CD1c-positive myeloid dendritic cell (primary cell): ENCODE data around the gene OSBPL3.
"Not testable (repeated sequence)": the region's sequence is repeated elsewhere in the genome, so short reads cannot be mapped to it uniquely, and the experiment has no call there.

Experiments used
- DNase-seq: peaks from one replicate; pipeline ENCODE4 v3.0.0-alpha.2; 2016; ENCODE audit errors: extremely low spot score

The OSBPL3 gene, protein sequence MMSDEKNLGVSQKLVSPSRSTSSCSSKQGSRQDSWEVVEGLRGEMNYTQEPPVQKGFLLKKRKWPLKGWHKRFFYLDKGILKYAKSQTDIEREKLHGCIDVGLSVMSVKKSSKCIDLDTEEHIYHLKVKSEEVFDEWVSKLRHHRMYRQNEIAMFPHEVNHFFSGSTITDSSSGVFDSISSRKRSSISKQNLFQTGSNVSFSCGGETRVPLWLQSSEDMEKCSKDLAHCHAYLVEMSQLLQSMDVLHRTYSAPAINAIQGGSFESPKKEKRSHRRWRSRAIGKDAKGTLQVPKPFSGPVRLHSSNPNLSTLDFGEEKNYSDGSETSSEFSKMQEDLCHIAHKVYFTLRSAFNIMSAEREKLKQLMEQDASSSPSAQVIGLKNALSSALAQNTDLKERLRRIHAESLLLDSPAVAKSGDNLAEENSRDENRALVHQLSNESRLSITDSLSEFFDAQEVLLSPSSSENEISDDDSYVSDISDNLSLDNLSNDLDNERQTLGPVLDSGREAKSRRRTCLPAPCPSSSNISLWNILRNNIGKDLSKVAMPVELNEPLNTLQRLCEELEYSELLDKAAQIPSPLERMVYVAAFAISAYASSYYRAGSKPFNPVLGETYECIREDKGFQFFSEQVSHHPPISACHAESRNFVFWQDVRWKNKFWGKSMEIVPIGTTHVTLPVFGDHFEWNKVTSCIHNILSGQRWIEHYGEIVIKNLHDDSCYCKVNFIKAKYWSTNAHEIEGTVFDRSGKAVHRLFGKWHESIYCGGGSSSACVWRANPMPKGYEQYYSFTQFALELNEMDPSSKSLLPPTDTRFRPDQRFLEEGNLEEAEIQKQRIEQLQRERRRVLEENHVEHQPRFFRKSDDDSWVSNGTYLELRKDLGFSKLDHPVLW

DNA sequence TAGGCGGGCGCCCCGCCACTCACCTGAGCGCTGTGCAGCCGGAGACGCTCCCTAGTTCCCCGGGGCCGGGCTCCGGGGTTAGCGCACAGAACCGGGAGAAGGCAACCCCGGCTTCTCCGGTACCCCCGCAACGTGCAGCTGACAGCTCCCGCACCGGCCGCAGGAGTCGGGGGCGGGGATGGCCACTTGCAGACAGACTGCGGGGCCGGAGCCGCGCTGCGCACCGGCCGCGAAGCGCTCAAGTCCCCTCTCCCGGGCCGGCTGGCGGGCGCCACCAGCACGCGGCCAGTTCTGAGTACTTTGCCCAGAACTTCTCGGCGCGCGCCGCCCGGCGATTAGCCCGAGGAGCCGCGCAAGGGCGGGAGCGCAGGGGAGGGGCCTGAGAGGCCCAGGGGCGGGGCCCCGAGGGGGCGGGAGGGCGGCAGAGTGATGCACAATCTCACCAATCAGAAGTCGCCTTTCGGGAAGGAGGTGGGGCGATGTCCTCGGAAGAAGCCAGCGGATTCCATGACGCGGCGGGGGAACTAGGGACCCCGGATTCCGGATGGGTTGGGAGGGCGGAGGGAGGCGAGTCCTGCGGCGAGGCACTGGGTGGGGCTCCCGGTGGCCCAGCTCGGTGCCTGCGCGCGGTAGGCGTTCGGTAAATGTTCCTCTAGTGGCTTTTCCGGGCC, at the start of gene OSBPL3:
Gene OSBPL3, minus strand, starts transcription at position 316 of the 671 bp plus-strand sequence. CDS start 87,706 bp downstream, outside the sequence.
- peak; percentile 99 for DNase-seq

- no peak for DNase-seq
Observed at GRCh38 chr7:25029075-25029474, 49.1 kb upstream of the OSBPL3 start.

- peak; percentile 21 for DNase-seq
Observed at GRCh38 chr7:25028370-25029021, 48.5 kb upstream of the OSBPL3 start.

GRCh38 chr7:25026156-25026555, 46.2 kb upstream of the OSBPL3 start:
- no peak for DNase-seq

DNA sequence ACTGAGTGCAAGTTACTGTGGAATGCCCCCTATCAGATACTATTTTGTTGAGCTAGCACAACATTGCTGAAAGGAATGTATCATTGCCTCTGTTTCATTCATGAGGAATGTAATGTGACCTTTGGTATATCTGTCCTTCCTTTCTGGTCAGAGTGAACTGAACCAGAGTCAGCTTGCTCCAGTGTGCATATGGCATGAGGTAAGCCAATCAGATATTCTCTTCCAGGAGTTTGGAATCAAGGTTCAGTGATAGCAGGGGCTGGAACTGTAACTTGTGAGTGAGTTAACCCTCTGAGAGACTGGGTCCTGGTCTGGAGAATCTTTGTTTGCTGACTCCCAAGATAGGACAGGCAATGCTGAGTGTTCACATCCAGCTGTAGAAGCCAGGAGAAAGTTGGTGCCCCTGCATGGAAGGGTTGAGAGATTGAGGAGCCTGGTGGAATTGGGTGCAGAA, 45.3 kb upstream of the OSBPL3 start:
- no peak for DNase-seq

DNA sequence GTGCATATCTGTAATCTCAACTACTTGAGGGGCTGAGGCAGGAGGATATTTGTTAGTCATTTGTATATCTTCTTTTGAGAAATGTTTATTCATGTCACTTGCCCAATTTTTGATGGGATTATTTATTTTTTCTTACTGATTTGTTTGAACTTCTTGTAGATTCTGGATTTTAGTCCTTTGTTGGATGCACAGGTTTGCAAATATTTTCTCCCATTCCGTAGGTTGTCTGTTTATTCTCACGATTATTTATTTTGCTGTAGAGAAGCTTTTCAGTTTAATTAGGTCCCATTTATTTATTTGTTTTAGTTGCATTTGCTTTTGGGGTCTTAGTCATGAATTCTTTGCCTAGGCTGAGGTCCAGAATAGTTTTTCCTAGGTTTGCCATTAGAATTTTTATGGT, 44.1 kb upstream of the OSBPL3 start:
- DNase-seq, result no peak

GRCh38 chr7:25017671-25018070, 37.7 kb upstream of the OSBPL3 start:
- not testable (repeated sequence) for DNase-seq

GRCh38 chr7:25014756-25015155, 34.8 kb upstream of the OSBPL3 start:
- no peak for DNase-seq

DNA sequence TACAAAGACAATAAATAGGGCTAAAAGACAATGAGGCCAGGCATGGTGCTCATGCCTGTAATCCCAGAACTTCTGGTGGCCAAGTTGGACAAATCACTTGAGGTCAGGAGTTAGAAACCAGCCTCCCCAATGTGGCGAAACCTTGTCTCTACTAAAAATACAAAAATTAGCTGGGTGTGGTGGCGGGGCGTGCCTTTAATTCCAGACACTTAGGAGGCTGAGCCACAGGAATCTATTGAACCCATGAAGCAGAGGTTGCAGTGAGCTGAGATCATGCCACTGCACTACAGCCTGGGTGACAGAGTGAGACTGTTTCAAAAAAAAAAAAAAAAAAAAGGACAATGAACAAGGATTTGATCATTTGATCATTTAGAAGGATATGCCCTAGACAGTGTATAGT, 32.7 kb upstream of the OSBPL3 start:
- DNase-seq, result not testable (repeated sequence)

GRCh38 chr7:25012254-25012653, 32.3 kb upstream of the OSBPL3 start:
- no peak for DNase-seq

DNA sequence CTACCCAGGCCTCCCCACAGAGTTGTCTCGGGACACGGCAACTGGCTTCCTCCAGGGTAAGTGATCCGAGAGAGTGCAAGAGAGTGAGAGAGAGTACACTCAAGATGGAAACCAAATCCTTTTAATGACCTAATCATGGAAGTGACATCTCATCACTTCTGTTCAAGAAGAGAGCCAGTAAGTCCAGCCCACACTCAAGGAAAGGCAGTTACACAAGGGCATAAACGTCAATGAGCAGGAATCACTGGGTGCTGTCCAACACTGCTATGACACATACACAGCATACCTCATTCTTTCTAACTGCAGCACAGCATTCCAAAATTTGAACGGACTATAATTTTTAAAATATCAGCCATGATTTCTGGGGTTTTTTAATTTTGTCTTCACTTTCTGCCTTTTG, 29.3 kb upstream of the OSBPL3 start:
- DNase-seq, result no peak

GRCh38 chr7:25007668-25008067, 27.7 kb upstream of the OSBPL3 start:
- DNase-seq, result no peak

DNA sequence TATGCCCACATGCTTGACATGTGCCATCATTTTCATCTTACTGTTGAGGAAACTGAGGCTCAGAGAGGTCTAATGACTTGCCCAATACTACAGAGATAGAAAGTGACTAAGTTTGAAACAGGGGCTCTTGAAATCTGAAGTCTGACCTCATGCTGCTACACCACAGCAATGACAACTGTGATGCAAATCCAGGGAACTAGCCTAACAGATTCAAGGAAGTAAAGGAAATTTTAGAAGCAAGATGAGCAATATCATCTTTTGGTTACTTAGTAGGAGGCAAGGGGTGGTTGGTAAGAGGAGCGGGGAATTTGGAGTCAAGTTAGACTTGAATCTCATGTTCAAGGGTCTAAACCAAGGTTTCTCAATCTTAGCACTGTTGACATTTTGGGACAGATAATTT, 26.3 kb upstream of the OSBPL3 start:
- DNase-seq, result no peak

GRCh38 chr7:25005658-25006057, 25.7 kb upstream of the OSBPL3 start:
- no peak for DNase-seq

- DNase-seq, result no peak
Observed at GRCh38 chr7:25002786-25003185, 22.8 kb upstream of the OSBPL3 start.

DNA sequence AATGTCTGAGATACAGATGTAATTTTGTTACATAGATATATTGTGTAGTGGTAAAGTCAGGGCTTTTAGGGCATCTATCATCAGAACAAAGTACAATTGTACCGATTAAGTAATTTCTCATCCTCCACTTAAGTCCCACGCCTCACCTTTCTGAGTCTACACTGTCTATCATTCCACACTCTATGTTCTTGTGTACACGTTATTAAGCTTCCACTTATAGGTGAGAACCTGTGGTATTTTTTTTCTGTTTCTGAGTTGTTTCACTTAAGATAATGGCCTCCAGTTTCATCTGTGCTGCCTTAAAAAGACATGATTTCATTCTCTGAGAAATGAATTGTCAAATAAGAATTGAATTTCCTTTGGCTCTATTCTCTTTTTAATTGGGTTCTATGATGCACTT, 15.5 kb upstream of the OSBPL3 start:
- no peak for DNase-seq

- DNase-seq, result no peak
Observed at GRCh38 chr7:24992314-24992713, 12.3 kb upstream of the OSBPL3 start.

DNA sequence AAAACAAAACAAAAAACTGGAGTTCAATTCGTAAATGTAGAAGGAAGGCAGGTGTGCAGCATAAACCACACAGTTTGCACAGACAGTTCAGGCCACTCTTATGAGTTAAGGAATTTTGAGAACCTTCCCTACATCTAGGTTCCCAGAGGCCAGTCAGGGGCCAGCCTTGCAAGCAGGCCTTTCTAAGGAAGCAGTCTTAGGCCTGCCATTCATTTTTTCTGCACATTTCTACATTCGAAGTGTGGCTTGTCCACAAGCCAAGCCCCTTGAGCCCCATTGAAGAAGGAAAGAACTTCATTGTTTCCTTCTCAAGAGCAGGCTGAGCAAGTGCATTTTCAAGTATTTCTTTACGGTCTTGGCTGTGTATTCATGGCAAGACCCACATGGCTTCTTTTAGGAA, 11.4 kb upstream of the OSBPL3 start:
- DNase-seq, result no peak

DNA sequence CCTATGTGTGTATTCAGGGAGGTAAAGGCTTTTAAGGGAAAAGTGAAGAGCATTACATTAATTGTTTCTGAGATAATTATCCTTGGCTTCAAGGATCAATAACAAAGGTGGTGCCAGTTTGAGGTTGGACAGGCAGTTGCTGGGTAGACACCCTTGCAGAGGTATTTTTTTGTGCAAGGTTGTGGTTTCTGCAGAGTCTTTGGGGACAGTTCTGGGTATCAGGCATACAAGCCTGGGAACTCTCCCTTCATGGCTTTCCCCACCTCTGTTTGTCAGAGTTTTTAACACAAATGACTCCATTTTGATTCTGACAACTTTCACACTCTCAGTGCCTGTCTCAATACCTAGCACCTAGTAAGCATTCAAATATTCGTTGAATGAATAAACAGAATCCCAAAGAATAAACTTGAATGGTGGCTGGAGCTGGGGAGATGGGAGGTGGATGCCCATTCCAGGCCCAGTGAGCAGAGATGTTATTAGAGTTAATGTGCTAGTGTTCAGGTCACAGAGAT, 7.4 kb upstream of the OSBPL3 start:
- no peak for DNase-seq

DNA sequence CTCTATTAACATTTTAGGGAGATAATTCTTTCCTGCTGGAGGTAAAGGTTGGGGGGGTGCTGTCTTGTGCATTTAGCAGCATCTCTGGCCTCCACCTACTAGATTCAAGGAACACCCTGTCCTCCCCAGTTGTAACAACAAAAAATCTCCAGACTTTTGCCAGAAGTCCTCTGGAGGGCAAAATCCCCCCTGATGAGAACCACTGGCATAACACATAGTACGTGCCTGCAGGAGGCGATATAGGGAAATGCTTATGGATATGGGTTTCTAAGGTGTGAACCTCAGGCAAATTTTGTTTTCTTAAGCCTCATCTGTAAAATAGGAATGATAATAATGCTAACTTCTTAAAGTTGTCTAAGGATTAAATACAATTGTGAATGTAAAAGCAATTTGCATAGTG, 2.9 kb upstream of the OSBPL3 start:
- no peak for DNase-seq

- DNase-seq, result peak; percentile 71
Observed at GRCh38 chr7:24981171-24981951, 1.4 kb upstream of the OSBPL3 start.
